Liver (tissue), 9 donors: ENCODE measurements around the gene SP100. TPM values are rescaled to one million over a fixed set of nuclear protein-coding genes. Genes with fewer than 3 reads are reported as not detected.

ENCODE experiments used
- DNase-seq: peaks from one replicate; pipeline ENCODE4 v3.0.0-alpha.2; 2017; ENCODE audit warnings: low spot score
- H3K27ac ChIP-seq, 2 donors: one replicate each; pipeline ENCODE4 v1.7.0; 2013; ENCODE audit warnings: inconsistent platforms in 2 of 2, low read length in 2 of 2, control low read depth in 1 of 2, low read depth in 1 of 2, mild to moderate bottlenecking in 1 of 2
- H3K27me3 ChIP-seq, 4 donors: one replicate each; pipeline versions ENCODE4 v1.6.1 to v1.7.0; 2013; ENCODE audit warnings: low read length in 3 of 4, inconsistent platforms in 1 of 4, mild to moderate bottlenecking in 1 of 4, moderate library complexity in 1 of 4; ENCODE audit not compliant: control insufficient read depth in 4 of 4, insufficient read depth in 4 of 4
- H3K36me3 ChIP-seq, 4 donors: one replicate each; pipeline versions ENCODE4 v1.6.1 to v1.7.0; 2013; ENCODE audit warnings: low read length in 3 of 4, mild to moderate bottlenecking in 3 of 4, low read depth in 1 of 4, moderate library complexity in 1 of 4; ENCODE audit not compliant: control insufficient read depth in 4 of 4, insufficient read depth in 3 of 4
- H3K4me1 ChIP-seq, 4 donors: one replicate each; pipeline versions ENCODE4 v1.6.1 to v1.7.0; 2013; ENCODE audit warnings: low read length in 3 of 4, mild to moderate bottlenecking in 3 of 4, moderate library complexity in 1 of 4; ENCODE audit not compliant: control insufficient read depth in 4 of 4, insufficient read depth in 4 of 4
- H3K4me3 ChIP-seq, 3 donors: one replicate each; pipeline versions ENCODE4 v1.6.1 to v1.7.0; 2013; ENCODE audit warnings: low read length in 3 of 3, control low read depth in 1 of 3, low read depth in 1 of 3, mild to moderate bottlenecking in 1 of 3
- H3K9ac ChIP-seq, 2 donors: one replicate each; pipeline ENCODE4 v1.7.0; 2013; ENCODE audit warnings: low read length in 2 of 2, mild to moderate bottlenecking in 2 of 2, moderate library complexity in 2 of 2, control low read depth in 1 of 2, low read depth in 1 of 2
- H3K9me3 ChIP-seq, 4 donors: one replicate each; pipeline versions ENCODE4 v1.6.1 to v1.7.0; 2013; ENCODE audit warnings: low read length in 3 of 4; ENCODE audit not compliant: control insufficient read depth in 4 of 4
- EGR1 ChIP-seq, 2 donors: IDR thresholded peaks; 2 replicates each; pipeline ENCODE4 v1.6.1; 2016 to 2018; ENCODE audit warnings: antibody characterized with exemption in 2 of 2, low read depth in 2 of 2
- FOXA1 ChIP-seq: IDR thresholded peaks from 2 replicates; pipeline ENCODE4 v1.6.1; 2016; ENCODE audit warnings: antibody characterized with exemption
- FOXA2 ChIP-seq: IDR thresholded peaks from 2 replicates; pipeline ENCODE4 v1.6.1; 2016; ENCODE audit warnings: antibody characterized with exemption
- GABPA ChIP-seq, 2 donors: IDR thresholded peaks in 1 of 2; conservative IDR thresholded peaks in 1 of 2; 2 replicates each; pipeline ENCODE4 v1.6.1; 2016; ENCODE audit warnings: antibody characterized with exemption in 2 of 2, mild to moderate bottlenecking in 1 of 2, moderate library complexity in 1 of 2
- HNF4A ChIP-seq, 2 donors: conservative IDR thresholded peaks; 2 replicates each; pipeline ENCODE4 v1.6.1; 2016; ENCODE audit warnings: antibody characterized with exemption in 2 of 2, mild to moderate bottlenecking in 2 of 2
- HNF4G ChIP-seq: IDR thresholded peaks from 2 replicates; pipeline ENCODE4 v1.6.1; 2016; ENCODE audit warnings: antibody characterized with exemption
- JUND ChIP-seq, 2 donors: IDR thresholded peaks; 2 replicates each; pipeline ENCODE4 v1.6.1; 2016; ENCODE audit warnings: antibody characterized with exemption in 2 of 2
- NR2F2 ChIP-seq: IDR thresholded peaks from 2 replicates; pipeline ENCODE4 v1.6.1; 2016; ENCODE audit warnings: antibody characterized with exemption
- RAD21 ChIP-seq, 2 donors: IDR thresholded peaks; 2 replicates each; pipeline ENCODE4 v1.6.1; 2016; ENCODE audit warnings: antibody characterized with exemption in 2 of 2, mild to moderate bottlenecking in 2 of 2
- RXRA ChIP-seq, 2 donors: IDR thresholded peaks; 2 replicates each; pipeline ENCODE4 v1.6.1; 2017 to 2018; ENCODE audit warnings: antibody characterized with exemption in 2 of 2, mild to moderate bottlenecking in 1 of 2
- SP1 ChIP-seq: IDR thresholded peaks from 2 replicates; pipeline ENCODE4 v1.6.1; 2018; ENCODE audit warnings: antibody characterized with exemption, mild to moderate bottlenecking
- TAF1 ChIP-seq: conservative IDR thresholded peaks from 2 replicates; pipeline ENCODE4 v1.6.1; 2016; ENCODE audit warnings: antibody characterized with exemption, mild to moderate bottlenecking
- YY1 ChIP-seq: IDR thresholded peaks from 2 replicates; pipeline ENCODE4 v1.6.1; 2016; ENCODE audit warnings: antibody characterized with exemption, mild to moderate bottlenecking
- WGBS: extraction: QIAGEN DNeasy Blood & Tissue Kit; methylation state at CpG from one replicate; pipeline ENCODE4 v1.1.7; 2013; 5-methylcytosine and 5-hydroxymethylcytosine counted together
- polyA plus RNA-seq, 2 donors: library from polyadenylated mRNA; stranded (reverse) in 1 of 2; unstranded in 1 of 2; fragments of 200-250 nt in 1 of 2; fragments of >200 nt in 1 of 2; fragmentation: Nextera tagmentation in 1 of 2; extraction: Ambion mirVana in 1 of 2; gene quantifications; one replicate each; pipeline versions ENCODE4 v1.2.1 to v1.2.3, GENCODE V29; 2013 to 2015
- total RNA-seq, 2 donors: library from RNA; depleted of rRNA; stranded (reverse); fragments of >200 nt; gene quantifications; one replicate each; pipeline ENCODE4 v1.2.3, GENCODE V29; 2014
- TF ChIP-seq, protein P1 (sequence below): IDR thresholded peaks from 2 replicates; pipeline ENCODE4 v1.6.1; 2016; ENCODE audit warnings: antibody characterized with exemption
- TF ChIP-seq, protein P2 (sequence below): IDR thresholded peaks from 2 replicates; pipeline ENCODE4 v1.6.1; 2016; ENCODE audit warnings: antibody characterized with exemption
- TF ChIP-seq, protein P3 (sequence below): IDR thresholded peaks from 2 replicates; pipeline ENCODE4 v1.6.1; 2016; ENCODE audit warnings: antibody characterized with exemption
- TF ChIP-seq, protein P4 (sequence below): IDR thresholded peaks from 2 replicates; pipeline ENCODE4 v1.6.1; 2016; ENCODE audit warnings: antibody characterized with exemption, mild to moderate bottlenecking
- TF ChIP-seq, protein P5 (sequence below): fragments of 150-350 bp; IDR thresholded peaks from 2 replicates; pipeline ENCODE4 v1.5.1; 2017; ENCODE audit warnings: improper control_type of control experiment, low read depth, low read length; ENCODE audit not compliant: missing input control
- donor health status: healthy.
- donor health status: healthy.
- donor health status: healthy.
- donor health status: healthy.
- donor health status: healthy.

Gene SP100
- total and polyA plus RNA-seq, 4 donors = 21.9 to 45.5 (median 33.1) TPM

DNA sequence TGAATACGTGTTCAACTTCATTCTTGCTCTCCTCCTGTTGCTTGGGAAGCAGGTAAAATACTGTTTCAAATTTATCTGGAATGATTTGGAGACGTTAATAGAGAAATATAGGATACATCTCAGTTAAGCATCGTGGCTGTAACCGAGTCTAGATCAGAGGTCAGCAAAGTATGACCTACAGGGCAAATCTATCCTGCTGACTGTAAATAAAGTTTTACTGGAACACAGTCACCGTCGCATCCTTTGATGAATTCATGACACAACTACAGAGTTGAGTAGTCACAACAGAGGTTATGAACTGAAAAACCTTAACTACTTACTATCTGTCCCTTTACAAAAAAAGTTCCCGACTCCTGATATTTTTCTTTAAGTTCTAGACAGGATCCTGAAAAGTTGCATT lies 86.6 kb downstream of the SP100 start (continued):
- no peak for TF ChIP-seq EGR1 (IDR thresholded peaks at IDR 0.05; ENCODE audit: low read depth in 2 of 2)

DNA sequence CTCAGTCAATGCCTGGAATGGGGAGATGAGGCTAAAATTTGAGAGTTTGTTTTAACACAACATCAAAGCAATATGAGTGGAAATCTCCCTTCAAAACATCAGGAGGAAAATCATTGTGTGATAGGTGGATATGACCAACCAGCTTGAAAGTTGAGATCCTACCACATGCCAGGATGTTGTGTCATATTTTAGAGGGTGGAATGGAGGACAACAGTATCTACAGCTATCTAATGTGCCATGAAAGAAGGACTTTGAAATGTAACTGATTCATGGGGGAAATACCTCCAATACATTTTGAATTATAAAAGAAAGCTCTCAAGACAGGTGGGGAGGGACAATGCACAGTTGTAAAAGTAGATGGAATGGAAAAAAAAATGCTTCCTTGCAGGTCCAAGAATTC lies 87.8 kb downstream of the SP100 start:
- Histone ChIP-seq H3K27me3 (no peaks in the 10 kb centered on the region), H3K27ac (peak overlapping the region in 1 of 2 donors; percentile 44), H3K4me3 (no peak overlapping the region), H3K4me1 (peaks cover 2 to 14% (median 7%) of the 10 kb centered on the region in 4 donors), H3K9ac (no peak overlapping the region), H3K36me3 (peaks cover 0 to 24% (median 16%) of the 10 kb centered on the region in 4 donors), H3K9me3 (no peaks in the 10 kb centered on the region)
- DNase-seq = no peak
- TF ChIP-seq GABPA (IDR thresholded peaks at IDR 0.05 in 1 of 2, conservative IDR thresholded peaks at IDR 0.05 in 1 of 2) (no peak), FOXA2 (no peak), YY1 (peak; percentile 18), RXRA (IDR thresholded peaks at IDR 0.05) (no peak), NR2F2 (no peak), TAF1 (no peak), HNF4A (conservative IDR thresholded peaks at IDR 0.05) (peak in 1 of 2 donors; percentile 31)
- TF ChIP-seq, protein P1, sequence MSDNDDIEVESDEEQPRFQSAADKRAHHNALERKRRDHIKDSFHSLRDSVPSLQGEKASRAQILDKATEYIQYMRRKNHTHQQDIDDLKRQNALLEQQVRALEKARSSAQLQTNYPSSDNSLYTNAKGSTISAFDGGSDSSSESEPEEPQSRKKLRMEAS = no peak

DNA sequence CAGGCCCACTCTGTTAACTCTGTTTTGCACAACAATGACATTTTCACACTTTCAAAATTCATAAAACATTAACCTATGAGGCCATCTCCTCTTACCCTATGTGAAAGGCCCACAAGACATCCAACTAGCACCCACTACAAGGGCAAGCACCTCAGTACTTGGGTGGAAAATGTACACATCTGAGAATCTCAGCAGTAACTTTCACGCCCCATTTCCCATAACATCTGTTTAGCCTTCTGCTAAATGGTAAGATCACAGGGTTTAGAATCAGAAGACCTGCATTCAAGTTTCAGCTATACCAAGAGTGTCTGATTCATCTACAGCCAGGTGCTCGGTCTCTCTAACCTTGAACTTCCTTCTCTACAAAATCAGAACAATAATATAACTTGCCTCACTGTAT lies 89.2 kb downstream of the SP100 start:
- Histone ChIP-seq H3K4me1 (peaks cover 6 to 20% (median 12%) of the 10 kb centered on the region in 4 donors), H3K27ac (peak overlapping the region in 1 of 2 donors; percentile 5), H3K9me3 (no peaks in the 10 kb centered on the region), H3K9ac (no peak overlapping the region), H3K27me3 (no peaks in the 10 kb centered on the region), H3K36me3 (peaks cover 5 to 25% (median 17%) of the 10 kb centered on the region in 4 donors), H3K4me3 (no peak overlapping the region)
- no peak for DNase-seq
- WGBS = 96% methylated on average over 2 of the region's 2 CpGs
- TF ChIP-seq GABPA (IDR thresholded peaks at IDR 0.05 in 1 of 2, conservative IDR thresholded peaks at IDR 0.05 in 1 of 2) = no peak
- TF ChIP-seq, protein P2, sequence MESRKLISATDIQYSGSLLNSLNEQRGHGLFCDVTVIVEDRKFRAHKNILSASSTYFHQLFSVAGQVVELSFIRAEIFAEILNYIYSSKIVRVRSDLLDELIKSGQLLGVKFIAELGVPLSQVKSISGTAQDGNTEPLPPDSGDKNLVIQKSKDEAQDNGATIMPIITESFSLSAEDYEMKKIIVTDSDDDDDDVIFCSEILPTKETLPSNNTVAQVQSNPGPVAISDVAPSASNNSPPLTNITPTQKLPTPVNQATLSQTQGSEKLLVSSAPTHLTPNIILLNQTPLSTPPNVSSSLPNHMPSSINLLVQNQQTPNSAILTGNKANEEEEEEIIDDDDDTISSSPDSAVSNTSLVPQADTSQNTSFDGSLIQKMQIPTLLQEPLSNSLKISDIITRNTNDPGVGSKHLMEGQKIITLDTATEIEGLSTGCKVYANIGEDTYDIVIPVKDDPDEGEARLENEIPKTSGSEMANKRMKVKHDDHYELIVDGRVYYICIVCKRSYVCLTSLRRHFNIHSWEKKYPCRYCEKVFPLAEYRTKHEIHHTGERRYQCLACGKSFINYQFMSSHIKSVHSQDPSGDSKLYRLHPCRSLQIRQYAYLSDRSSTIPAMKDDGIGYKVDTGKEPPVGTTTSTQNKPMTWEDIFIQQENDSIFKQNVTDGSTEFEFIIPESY = no peak
- no peak for TF ChIP-seq EGR1 (IDR thresholded peaks at IDR 0.05; ENCODE audit: low read depth in 2 of 2)
- TF ChIP-seq FOXA2 = no peak
- TF ChIP-seq, protein P3, sequence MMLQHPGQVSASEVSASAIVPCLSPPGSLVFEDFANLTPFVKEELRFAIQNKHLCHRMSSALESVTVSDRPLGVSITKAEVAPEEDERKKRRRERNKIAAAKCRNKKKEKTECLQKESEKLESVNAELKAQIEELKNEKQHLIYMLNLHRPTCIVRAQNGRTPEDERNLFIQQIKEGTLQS = no peak
- TF ChIP-seq HNF4G = no peak
- no peak for TF ChIP-seq SP1
- TF ChIP-seq, protein P4, sequence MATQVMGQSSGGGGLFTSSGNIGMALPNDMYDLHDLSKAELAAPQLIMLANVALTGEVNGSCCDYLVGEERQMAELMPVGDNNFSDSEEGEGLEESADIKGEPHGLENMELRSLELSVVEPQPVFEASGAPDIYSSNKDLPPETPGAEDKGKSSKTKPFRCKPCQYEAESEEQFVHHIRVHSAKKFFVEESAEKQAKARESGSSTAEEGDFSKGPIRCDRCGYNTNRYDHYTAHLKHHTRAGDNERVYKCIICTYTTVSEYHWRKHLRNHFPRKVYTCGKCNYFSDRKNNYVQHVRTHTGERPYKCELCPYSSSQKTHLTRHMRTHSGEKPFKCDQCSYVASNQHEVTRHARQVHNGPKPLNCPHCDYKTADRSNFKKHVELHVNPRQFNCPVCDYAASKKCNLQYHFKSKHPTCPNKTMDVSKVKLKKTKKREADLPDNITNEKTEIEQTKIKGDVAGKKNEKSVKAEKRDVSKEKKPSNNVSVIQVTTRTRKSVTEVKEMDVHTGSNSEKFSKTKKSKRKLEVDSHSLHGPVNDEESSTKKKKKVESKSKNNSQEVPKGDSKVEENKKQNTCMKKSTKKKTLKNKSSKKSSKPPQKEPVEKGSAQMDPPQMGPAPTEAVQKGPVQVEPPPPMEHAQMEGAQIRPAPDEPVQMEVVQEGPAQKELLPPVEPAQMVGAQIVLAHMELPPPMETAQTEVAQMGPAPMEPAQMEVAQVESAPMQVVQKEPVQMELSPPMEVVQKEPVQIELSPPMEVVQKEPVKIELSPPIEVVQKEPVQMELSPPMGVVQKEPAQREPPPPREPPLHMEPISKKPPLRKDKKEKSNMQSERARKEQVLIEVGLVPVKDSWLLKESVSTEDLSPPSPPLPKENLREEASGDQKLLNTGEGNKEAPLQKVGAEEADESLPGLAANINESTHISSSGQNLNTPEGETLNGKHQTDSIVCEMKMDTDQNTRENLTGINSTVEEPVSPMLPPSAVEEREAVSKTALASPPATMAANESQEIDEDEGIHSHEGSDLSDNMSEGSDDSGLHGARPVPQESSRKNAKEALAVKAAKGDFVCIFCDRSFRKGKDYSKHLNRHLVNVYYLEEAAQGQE = no peak
- TF ChIP-seq, protein P5, sequence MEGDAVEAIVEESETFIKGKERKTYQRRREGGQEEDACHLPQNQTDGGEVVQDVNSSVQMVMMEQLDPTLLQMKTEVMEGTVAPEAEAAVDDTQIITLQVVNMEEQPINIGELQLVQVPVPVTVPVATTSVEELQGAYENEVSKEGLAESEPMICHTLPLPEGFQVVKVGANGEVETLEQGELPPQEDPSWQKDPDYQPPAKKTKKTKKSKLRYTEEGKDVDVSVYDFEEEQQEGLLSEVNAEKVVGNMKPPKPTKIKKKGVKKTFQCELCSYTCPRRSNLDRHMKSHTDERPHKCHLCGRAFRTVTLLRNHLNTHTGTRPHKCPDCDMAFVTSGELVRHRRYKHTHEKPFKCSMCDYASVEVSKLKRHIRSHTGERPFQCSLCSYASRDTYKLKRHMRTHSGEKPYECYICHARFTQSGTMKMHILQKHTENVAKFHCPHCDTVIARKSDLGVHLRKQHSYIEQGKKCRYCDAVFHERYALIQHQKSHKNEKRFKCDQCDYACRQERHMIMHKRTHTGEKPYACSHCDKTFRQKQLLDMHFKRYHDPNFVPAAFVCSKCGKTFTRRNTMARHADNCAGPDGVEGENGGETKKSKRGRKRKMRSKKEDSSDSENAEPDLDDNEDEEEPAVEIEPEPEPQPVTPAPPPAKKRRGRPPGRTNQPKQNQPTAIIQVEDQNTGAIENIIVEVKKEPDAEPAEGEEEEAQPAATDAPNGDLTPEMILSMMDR = no peak
- TF ChIP-seq, protein P1 = no peak
- TF ChIP-seq TAF1 = no peak
- TF ChIP-seq NR2F2 = no peak
- TF ChIP-seq JUND (IDR thresholded peaks at IDR 0.05) = no peak
- TF ChIP-seq FOXA1 = no peak
- no peak for TF ChIP-seq RXRA (IDR thresholded peaks at IDR 0.05)
- no peak for TF ChIP-seq YY1
- TF ChIP-seq HNF4A (conservative IDR thresholded peaks at IDR 0.05) = no peak
- TF ChIP-seq RAD21 (IDR thresholded peaks at IDR 0.05) = no peak
